Subcutaneous adipose tissue (tissue), 4 donors: ENCODE data around the gene ZNF462. TPM values are rescaled to one million over a fixed set of nuclear protein-coding genes. Genes with fewer than 3 reads are reported as not detected.

Source experiments
- CTCF ChIP-seq: fragments of 450-650 bp; IDR thresholded peaks from one replicate; pipeline ENCODE4 v1.5.1; 2016; ENCODE audit warnings: low read depth, mild to moderate bottlenecking, control low read depth, antibody characterized with exemption, moderate library complexity
- total RNA-seq, 4 donors: library from RNA; depleted of rRNA; stranded (reverse); fragments of >200 nt; gene quantifications; one replicate each; pipeline ENCODE4 v1.1.0, GENCODE V29; 2016

ZNF462 gene
- total RNA-seq, 4 donors from 2014 or later = 10.3 to 20.5 (median 13.1) TPM

- TF ChIP-seq CTCF = no peak
These were observed 145.5 kb downstream of the ZNF462 start for GRCh38 chr9:107008447-107008846.

GRCh38 chr9:107016383-107016782 lies 153.4 kb downstream of the ZNF462 start:
- no peak for TF ChIP-seq CTCF

- no peak for TF ChIP-seq CTCF
These were observed 156.0 kb downstream of the ZNF462 start for GRCh38 chr9:107018861-107019545.

GRCh38 chr9:107020040-107020530 lies 157.1 kb downstream of the ZNF462 start:
- TF ChIP-seq CTCF = no peak

DNA sequence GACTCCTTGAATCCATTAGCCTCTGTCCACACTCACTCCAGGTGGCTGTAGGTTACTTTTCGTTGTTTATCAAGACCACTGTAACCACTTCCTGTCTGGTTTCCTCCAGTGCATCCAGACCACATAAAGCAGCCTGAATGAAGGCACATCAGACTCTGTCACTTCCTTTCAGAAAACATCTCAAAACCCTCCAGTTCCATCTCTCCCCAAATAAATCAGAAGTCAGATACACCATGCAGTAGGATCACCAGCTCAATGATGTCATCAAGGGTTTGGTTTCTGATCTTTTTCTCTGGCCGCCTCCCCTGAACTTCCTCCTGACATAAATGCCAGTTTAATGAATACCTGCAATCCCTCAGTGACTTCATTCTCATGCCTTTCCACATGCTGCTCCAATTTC lies 161.2 kb downstream of the ZNF462 start:
- TF ChIP-seq CTCF = no peak

DNA sequence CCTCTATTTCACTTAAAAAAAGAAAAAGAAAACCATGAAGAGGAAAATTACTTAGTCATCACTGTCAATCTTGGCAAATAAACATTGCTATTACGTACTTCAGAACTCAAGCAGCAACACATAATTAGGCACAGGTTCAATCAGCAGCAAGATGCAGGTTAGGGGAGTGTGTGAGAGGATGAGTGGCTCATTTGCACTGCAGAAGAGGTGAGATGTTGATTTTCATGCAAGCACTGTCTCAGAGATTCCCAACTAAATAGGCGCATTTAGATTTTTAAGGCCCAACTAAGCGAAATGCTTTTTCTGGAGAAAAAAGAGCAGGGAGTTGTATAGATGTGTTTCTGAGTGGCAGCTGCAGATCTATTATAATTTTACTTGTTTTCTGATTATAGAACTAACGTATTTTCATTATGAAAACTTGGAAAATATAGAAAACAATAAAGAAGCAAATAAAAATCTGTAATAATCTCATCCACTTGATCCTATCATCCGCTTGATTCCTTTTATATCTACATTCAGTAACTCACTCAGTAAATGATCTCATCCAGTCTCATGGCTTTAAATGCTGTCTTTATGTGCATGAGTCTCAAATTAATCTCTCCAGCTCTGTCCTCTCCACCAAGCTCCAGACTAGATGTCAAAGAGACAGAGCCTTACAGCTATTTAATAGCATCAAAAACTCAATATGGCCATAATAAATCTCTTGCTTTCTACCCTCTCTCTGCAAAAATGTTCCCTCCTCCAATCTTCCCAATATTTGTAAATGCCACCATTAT lies 162.5 kb downstream of the ZNF462 start:
- TF ChIP-seq CTCF = no peak

GRCh38 chr9:107029146-107029545 lies 166.2 kb downstream of the ZNF462 start:
- TF ChIP-seq CTCF = no peak
